ENCODE data around the gene CBFA2T2.
"Not testable (repeated sequence)": the region's sequence is repeated elsewhere in the genome, so short reads cannot be mapped to it uniquely, and the experiment has no call there.

CBFA2T2 gene

GRCh38 chr20:33499355-33499754 is 9.5 kb downstream of the CBFA2T2 start:
- FAIRE-seq (peak; percentile 68), DNase-seq (ENCODE audit: insufficient read length, low spot score) (no peak)
- TF ChIP-seq CTCF (IDR thresholded peaks at IDR 0.05; ENCODE audit: insufficient read depth, missing control alignments): no peak

DNA sequence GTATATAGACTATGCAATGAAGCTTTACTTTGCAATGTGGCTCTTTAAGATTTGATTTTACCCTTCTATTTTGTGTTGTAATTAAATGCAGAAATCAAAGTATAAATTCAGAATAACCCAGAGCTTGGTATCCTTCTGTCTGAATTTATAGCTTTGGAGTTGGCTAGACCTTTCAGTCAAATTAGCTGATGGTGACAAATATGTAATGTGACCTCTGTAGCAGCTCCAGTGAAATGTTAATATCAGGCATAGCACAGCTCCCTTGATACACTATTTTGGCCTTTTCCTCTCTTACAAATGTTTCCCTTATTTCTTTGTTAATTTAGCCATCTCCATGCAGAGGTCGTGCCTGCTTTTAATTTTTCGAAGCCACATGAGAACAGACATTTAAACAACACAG is 11.1 kb downstream of the CBFA2T2 start:
- FAIRE-seq: no peak

DNA sequence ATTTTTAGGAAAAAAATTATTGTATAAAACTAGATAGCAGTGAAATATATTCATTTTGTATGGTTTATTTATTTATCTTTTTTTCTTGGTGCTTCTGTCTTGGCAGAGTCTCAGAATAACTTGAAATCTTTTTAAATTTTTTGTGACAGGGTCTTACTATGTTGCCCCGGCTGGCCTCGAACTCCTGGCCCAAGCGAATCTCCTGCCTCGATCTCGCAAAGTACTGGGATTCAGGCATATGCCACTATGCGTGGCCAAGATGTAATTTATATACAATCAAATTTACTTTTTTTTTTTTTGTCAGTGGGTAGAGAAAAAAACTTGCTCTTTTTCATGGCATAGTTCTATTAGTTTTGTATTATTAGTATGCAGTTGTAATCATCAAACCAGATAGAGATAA is 13.7 kb downstream of the CBFA2T2 start:
- DNase-seq (ENCODE audit: insufficient read length, low spot score): no peak
- no peak for TF ChIP-seq CTCF (IDR thresholded peaks at IDR 0.05; ENCODE audit: insufficient read depth, missing control alignments)
- FAIRE-seq: no peak

More for the DNA sequence above, 11.1 kb downstream of the CBFA2T2 start:
- no peak for DNase-seq (ENCODE audit: insufficient read length, low spot score)
- no peak for TF ChIP-seq CTCF (IDR thresholded peaks at IDR 0.05; ENCODE audit: insufficient read depth, missing control alignments)

DNA sequence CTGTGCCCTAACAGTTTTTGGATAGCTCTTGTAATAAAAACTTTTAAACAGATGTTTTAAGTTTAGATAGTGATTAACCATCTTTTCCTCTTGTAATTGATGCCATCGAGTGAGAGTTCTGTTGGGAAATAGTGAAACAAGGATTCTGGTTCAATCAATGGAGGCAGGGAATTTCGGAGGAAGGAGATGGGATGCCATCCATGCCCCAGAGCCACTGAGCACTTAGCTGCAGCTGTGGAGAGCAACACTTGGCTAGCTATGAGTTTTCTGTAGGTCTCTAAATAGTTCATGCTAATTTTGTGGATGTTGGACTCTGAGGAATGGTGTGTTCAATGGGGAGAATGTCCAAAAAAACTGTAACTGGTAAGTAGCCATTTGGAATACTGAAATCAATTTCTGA is 16.7 kb downstream of the CBFA2T2 start:
- TF ChIP-seq CTCF (IDR thresholded peaks at IDR 0.05; ENCODE audit: insufficient read depth, missing control alignments): no peak
- FAIRE-seq: no peak
- no peak for DNase-seq (ENCODE audit: insufficient read length, low spot score)

GRCh38 chr20:33507461-33507860 is 17.6 kb downstream of the CBFA2T2 start:
- TF ChIP-seq CTCF (IDR thresholded peaks at IDR 0.05; ENCODE audit: insufficient read depth, missing control alignments): no peak
- DNase-seq (ENCODE audit: insufficient read length, low spot score): no peak
- no peak for FAIRE-seq

- DNase-seq (ENCODE audit: insufficient read length, low spot score); FAIRE-seq: not testable (repeated sequence)
These were observed 18.1 kb downstream of the CBFA2T2 start for GRCh38 chr20:33508015-33508414.

DNA sequence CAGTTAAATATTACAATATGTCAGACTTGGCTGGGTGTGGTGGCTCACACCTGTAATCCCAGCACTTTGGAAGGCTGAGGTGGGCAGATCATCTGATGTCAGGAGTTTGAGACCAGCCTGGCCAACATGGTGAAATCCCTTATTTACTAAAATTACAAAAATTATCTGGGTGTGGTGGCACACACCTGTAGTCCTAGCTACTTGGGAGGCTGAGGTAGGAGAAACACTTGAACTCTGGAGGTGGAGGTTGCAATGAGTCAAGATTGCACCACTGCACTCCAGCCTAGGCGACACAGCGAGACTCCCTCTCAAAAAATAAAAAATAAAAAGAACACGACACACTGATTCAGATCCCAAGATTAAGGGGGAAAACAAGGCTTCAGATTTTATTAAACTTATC is 19.2 kb downstream of the CBFA2T2 start:
- DNase-seq (ENCODE audit: insufficient read length, low spot score); FAIRE-seq: not testable (repeated sequence)

DNA sequence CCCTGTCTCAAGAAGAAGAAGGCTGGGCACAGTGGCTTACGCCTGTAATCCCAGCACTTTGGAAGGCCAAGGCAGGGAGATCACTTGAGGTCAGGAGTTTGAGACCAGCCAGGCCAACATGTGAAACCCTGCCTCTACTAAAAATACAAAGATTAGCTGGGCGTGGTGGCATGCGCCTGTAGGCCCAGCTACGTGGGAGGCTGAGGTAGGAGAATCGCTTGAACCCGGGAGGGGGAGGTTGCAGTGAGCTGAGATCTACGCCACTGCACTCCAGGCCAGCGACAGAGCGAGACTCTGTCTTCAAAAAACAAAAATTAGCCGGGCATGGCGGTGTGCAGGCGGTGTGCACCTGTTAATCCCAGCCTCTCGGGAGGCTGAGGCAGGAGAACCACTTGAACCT is 22.0 kb downstream of the CBFA2T2 start:
- not testable (repeated sequence) for DNase-seq (ENCODE audit: insufficient read length, low spot score); FAIRE-seq

DNA sequence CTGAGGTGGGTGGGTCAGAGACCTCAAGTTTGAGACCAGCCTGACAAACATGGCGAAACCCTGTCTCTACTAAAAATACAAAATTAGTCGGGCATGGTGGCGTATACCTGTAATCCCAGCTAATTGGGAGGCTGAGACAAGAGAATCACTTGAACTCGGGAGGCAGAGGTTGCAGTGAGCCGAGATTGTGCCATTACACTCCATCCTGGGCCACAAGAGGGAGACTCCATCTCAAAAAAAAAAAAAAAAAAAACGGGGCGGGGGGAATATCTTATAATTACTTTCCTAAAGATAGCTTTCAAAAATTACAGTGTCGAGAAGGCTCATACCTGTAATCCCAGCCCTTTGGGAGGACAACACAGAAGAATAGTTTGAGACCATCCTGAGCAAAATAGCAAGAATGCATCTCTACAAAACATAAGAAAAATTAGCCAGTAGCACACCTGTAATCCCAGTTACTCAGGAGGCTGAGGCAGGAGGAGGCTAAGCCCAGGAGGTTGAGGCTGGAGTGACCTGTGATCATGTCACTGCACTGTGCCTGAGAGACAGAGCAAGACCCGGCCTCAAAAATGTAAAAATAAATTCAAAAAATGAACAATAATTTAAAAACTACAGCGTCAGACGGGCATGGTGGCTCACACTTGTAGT is 25.8 kb downstream of the CBFA2T2 start:
- FAIRE-seq (no peak), DNase-seq (ENCODE audit: insufficient read length, low spot score) (no peak)
- TF ChIP-seq CTCF (IDR thresholded peaks at IDR 0.05; ENCODE audit: insufficient read depth, missing control alignments): peak; percentile 10
